ENCODE results near the gene CORT.

CORT gene

DNA sequence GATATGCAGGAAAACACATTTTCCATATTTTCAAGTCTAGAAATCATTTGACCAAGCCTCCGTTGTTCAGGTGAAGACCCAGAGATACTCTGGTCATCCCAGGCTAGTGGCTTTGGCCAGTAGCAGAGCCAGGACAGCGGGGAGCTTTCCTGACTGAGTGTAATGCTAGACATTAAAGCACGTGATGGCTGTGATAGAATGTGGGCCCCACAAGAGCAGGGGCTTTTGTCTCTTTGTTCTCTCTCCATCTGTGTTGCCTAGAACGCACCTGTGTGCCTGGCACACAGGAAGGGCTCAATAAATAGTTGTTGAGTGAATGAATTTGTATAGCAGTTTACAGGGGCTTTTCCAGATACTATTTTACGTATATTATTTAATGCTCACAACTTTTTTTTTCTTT, 9.0 kb upstream of the CORT start:
- no peak overlapping the region for H3K4me3 ChIP-seq (ENCODE audit: low read depth, low read length)
- TF ChIP-seq, protein P1, sequence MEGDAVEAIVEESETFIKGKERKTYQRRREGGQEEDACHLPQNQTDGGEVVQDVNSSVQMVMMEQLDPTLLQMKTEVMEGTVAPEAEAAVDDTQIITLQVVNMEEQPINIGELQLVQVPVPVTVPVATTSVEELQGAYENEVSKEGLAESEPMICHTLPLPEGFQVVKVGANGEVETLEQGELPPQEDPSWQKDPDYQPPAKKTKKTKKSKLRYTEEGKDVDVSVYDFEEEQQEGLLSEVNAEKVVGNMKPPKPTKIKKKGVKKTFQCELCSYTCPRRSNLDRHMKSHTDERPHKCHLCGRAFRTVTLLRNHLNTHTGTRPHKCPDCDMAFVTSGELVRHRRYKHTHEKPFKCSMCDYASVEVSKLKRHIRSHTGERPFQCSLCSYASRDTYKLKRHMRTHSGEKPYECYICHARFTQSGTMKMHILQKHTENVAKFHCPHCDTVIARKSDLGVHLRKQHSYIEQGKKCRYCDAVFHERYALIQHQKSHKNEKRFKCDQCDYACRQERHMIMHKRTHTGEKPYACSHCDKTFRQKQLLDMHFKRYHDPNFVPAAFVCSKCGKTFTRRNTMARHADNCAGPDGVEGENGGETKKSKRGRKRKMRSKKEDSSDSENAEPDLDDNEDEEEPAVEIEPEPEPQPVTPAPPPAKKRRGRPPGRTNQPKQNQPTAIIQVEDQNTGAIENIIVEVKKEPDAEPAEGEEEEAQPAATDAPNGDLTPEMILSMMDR (IDR thresholded peaks at IDR 0.05; ENCODE audit: borderline replicate concordance, insufficient read depth, low read depth, low read length): no peak

DNA sequence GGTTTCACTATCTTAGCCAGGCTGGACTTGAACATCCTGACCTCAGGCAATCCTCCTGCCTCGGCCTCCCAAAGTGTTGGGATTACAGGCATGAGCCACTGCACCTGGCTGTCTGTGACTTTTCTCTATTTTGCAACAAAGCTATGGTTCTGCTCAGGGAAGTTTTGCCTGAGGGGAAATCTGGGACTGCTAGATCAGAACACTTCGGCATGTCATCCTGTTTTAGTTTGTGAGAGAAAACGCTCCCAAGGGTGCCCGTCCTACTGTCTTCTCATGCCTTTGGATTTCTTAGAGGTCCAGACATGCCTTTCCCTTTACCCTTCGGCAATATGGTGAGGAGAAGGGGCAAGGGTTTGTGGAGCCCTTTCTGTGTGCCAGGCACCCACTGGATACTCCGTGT, 5.6 kb upstream of the CORT start:
- TF ChIP-seq, protein P1 (IDR thresholded peaks at IDR 0.05; ENCODE audit: borderline replicate concordance, insufficient read depth, low read depth, low read length): no peak
- no peak overlapping the region for H3K4me3 ChIP-seq (ENCODE audit: low read depth, low read length)

DNA sequence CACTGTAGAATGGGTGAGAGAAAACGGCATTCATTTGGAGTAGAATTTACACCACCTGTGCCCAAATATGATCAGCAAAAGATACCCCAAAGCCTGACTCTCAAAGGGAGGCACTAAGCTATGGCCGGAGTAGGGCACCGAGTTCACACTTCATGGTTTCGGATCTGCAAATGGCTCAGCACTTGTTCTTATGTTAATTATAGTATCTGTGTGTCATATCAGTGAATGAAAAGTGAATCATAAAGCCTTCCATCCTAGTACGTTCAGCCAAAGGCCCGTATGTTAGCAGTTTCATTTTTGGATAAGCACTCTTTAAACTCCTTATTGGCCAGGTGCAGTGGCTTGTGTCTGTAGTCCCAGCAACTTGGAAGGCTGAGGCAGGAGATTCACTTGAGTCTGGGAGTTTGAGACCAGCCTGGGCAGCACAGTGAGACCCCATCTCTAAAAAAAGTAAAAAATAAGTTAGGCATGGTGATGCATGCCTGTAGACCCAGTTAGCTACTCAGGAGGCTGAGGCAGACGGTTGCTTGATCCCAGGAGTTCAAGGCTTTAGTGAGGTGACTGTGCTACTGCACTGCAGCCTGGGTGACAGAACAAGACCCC, 4.9 kb upstream of the CORT start:
- TF ChIP-seq, protein P1 (IDR thresholded peaks at IDR 0.05; ENCODE audit: borderline replicate concordance, insufficient read depth, low read depth, low read length): no peak
- no peak overlapping the region for H3K4me3 ChIP-seq (ENCODE audit: low read depth, low read length)

DNA sequence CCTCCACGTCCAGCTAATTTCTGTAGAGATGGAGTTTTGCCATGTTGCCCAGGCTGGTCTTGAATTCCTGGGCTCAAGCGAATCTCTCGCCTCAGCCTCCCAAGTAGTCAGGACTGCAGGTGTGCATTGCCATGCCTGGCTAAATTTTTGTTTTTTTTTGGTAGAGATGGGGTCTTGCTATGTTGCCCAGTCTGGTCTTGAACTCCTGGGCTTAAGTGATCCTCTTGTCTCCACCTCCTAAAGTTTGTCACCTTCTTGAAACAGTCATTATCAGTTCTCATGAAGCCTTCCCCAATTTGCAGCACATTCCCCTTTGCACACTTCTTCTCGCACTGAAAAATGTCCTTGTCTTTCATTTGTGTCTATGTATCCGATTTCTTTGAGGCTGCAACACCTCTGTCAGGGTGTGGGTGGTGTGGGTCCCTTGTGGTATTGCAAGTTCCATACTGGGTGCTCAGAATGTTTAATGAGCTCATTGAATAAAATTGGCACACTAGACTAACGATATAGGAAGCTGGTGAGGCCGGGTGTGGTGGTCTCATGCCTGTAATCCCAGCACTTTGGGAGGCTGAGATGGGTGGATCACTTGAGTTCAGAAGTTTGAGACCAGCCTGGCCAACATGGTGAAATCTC, 2.9 kb upstream of the CORT start:
- H3K4me3 ChIP-seq (ENCODE audit: low read depth, low read length): no peak overlapping the region
- TF ChIP-seq, protein P1 (IDR thresholded peaks at IDR 0.05; ENCODE audit: borderline replicate concordance, insufficient read depth, low read depth, low read length): no peak

DNA sequence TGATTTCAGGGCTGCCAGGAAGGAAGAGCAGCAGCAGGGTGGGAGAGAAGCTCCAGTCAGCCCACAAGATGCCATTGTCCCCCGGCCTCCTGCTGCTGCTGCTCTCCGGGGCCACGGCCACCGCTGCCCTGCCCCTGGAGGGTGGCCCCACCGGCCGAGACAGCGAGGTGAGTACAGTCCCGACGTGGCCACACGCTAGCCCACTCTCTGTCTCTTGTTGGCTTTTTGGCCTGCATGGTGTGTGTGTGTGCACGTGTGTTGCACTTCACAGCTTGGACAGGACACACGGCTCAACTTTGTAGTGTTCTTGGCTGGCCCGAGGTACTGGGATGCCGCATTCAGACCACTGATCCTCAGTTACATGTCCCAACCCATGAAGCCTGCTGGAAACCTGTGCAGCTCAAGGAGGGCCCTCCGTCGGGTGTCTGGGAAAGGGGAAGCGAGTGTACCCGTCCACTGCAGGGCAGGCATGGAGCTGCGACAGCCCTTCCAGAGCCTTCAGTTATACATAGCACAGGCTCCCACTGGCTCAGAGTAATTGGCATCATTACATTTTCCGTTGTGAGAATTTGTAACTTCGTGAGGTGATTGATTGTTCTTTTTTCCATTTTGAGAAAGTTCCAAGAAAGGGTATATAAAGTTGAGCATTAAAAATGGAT, 454 bp downstream of the CORT start:
- H3K4me3 ChIP-seq (ENCODE audit: low read depth, low read length): no peak overlapping the region
- TF ChIP-seq, protein P1 (IDR thresholded peaks at IDR 0.05; ENCODE audit: borderline replicate concordance, insufficient read depth, low read depth, low read length): no peak

DNA sequence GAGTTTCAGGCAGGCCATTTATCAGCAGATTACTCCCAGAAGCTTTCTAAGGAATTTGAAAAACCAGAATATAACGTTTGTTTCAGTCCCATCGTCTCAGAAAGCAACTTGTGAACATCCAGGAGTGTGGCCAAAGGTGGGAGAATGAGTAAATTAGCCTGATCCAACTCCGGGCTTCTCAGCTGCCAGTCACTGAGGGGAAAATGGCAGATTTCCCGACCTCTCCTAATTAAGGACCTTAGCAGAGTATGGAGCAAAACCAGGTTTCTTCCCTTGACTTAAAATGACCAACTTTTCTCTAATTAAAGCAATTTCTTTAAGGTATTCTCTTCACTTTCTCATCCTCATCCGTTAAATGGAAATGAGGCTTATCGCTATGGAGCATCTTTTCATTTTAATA, 1.0 kb downstream of the CORT start:
- H3K4me3 ChIP-seq (ENCODE audit: low read depth, low read length): no peak overlapping the region

More for the DNA sequence above, 1.0 kb downstream of the CORT start:
- TF ChIP-seq, protein P1 (IDR thresholded peaks at IDR 0.05; ENCODE audit: borderline replicate concordance, insufficient read depth, low read depth, low read length): no peak
